Fibroblast of lung (primary cell): ENCODE data around the gene TPP2. TPM values are rescaled to one million over a fixed set of nuclear protein-coding genes. Genes with fewer than 3 reads are reported as not detected.
A peak's percentile ranks its signal among the peaks of the same experiment; 100 is the strongest.

Source experiments
- DNase-seq, 2 donors: peaks; one replicate each; pipeline versions ENCODE4 v3.0.0 to v3.0.0-alpha.2; 2010; ENCODE audit warnings: low read depth in 2 of 2
- H2AFZ ChIP-seq: 2 replicates; pipeline ENCODE4 v1.5.1; 2012; ENCODE audit warnings: low read length, control low read depth, inconsistent platforms
- H3K27ac ChIP-seq: 2 replicates; pipeline ENCODE4 v1.5.1; 2011; ENCODE audit warnings: low read length, control low read depth; ENCODE audit not compliant: insufficient read depth
- H3K27me3 ChIP-seq: 2 replicates; pipeline ENCODE4 v1.5.1; 2011; ENCODE audit warnings: mild to moderate bottlenecking, low read length; ENCODE audit not compliant: control insufficient read depth, insufficient read depth
- H3K36me3 ChIP-seq: 2 replicates; pipeline ENCODE4 v1.5.1; 2011; ENCODE audit warnings: low read length; ENCODE audit not compliant: control insufficient read depth, insufficient read depth
- H3K4me1 ChIP-seq: 2 replicates; pipeline ENCODE4 v1.5.1; 2011; ENCODE audit warnings: low read length; ENCODE audit not compliant: control insufficient read depth, insufficient read depth; ENCODE audit errors: extremely low read depth
- H3K4me2 ChIP-seq: 2 replicates; pipeline ENCODE4 v1.5.1; 2011; ENCODE audit warnings: low read length, control low read depth; ENCODE audit not compliant: insufficient read depth; ENCODE audit errors: extremely low read depth
- H3K4me3 ChIP-seq, 4 experiments: fragments of 200-600 bp in 1 of 4; sonication (generic) in 1 of 4; replicated peaks in 1 of 4; 2 replicates each; pipeline ENCODE4 v1.5.1; 2011 to 2016; ENCODE audit warnings: low read length in 4 of 4, low read depth in 3 of 4, mild to moderate bottlenecking in 3 of 4, control low read depth in 2 of 4, inconsistent platforms in 1 of 4, mixed read lengths in 1 of 4; ENCODE audit not compliant: insufficient read depth in 1 of 4; ENCODE audit errors: control extremely low read depth in 1 of 4
- H3K79me2 ChIP-seq: 2 replicates; pipeline ENCODE4 v1.5.1; 2012; ENCODE audit warnings: mild to moderate bottlenecking, low read length, inconsistent platforms; ENCODE audit not compliant: control insufficient read depth, insufficient read depth
- H3K9ac ChIP-seq: 2 replicates; pipeline ENCODE4 v1.5.1; 2011; ENCODE audit warnings: mild to moderate bottlenecking, low read length, control low read depth; ENCODE audit not compliant: insufficient read depth
- H3K9me3 ChIP-seq: 2 replicates; pipeline ENCODE4 v1.5.1; 2012; ENCODE audit warnings: low read depth, low read length; ENCODE audit not compliant: control insufficient read depth, insufficient read depth
- H4K20me1 ChIP-seq: 2 replicates; pipeline ENCODE4 v1.5.1; 2011; ENCODE audit warnings: low read length; ENCODE audit not compliant: control insufficient read depth, insufficient read depth; ENCODE audit errors: extremely low read depth
- EZH2 ChIP-seq: IDR thresholded peaks from 2 replicates; pipeline ENCODE4 v1.5.1; 2012; ENCODE audit warnings: low read length, control low read depth, mild to moderate bottlenecking; ENCODE audit errors: missing control alignments
- polyA plus RNA-seq, 2 donors: library from polyadenylated mRNA; depleted of rRNA in 1 of 2; stranded (reverse) in 1 of 2; unstranded in 1 of 2; fragments of >200 nt; gene quantifications; 2 replicates each; pipeline ENCODE4 v1.2.1, GENCODE V29; 2011 to 2012; ENCODE audit warnings: missing spikeins in 1 of 2
- total RNA-seq: library from RNA; depleted of rRNA; stranded (reverse); fragments of >200 nt; gene quantifications from 2 replicates; pipeline ENCODE4 v1.2.1, GENCODE V29; 2014
- TF ChIP-seq, protein P1 (sequence below), 2 donors: IDR thresholded peaks in 1 of 2; conservative IDR thresholded peaks in 1 of 2; 1 replicate in 1 of 2; 2 replicates in 1 of 2; pipeline ENCODE4 v1.5.1; 2011 to 2012; ENCODE audit warnings: low read length in 2 of 2, control low read depth in 1 of 2, inconsistent platforms in 1 of 2, low read depth in 1 of 2, mild to moderate bottlenecking in 1 of 2

Gene TPP2
- total and polyA plus RNA-seq, 2 donors (not counting 1 experiment from before 2014, with no cell fraction given): 45.0 to 60.3 TPM

DNA sequence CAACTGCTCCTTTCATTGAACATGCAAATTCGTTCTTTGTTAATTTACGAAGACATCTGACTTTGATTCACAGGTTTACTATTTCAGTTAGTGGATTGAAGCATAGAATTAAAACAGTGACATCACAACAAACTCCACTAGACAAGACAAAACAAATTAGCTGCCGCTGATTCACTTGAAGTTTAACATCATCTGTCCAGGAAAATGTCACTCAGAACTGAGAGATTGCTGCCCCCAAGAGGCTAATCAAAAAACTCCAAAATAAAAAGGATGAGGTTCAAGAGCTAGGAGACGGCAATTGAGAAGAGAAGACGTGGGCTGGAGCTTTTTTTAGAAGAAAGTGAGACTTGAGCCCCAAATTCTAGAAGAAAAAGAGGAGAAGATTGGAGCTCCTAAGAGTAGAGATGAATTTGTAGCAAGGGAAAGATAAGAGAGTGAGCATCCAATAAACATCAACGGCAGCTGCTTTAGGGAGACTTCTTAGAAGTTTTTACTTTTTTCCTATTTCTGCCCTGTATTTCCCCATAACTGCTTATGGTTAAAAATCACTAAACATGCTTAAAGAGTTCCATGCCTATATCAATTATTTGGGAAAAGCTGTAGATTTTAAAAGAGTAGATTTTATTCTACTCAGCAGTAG lies 40.8 kb upstream of the TPP2 start:
- Histone ChIP-seq H3K9me3 (no peaks in the 10 kb centered on the region), H3K27ac (no peak overlapping the region), H3K9ac (no peak overlapping the region), H4K20me1 (no peaks in the 10 kb centered on the region), H3K4me3 (peak overlapping the region in 1 of 4 experiments; percentile 32), H3K4me2 (peak overlapping the region; percentile 30), H3K36me3 (no peaks in the 10 kb centered on the region), H2AFZ (peak overlapping the region; percentile 51), H3K4me1 (no peaks in the 10 kb centered on the region), H3K79me2 (no peaks in the 10 kb centered on the region), H3K27me3 (no peaks in the 10 kb centered on the region)
- DNase-seq: peak; percentile 21 to 56
- no peak for TF ChIP-seq EZH2
- TF ChIP-seq, protein P1, sequence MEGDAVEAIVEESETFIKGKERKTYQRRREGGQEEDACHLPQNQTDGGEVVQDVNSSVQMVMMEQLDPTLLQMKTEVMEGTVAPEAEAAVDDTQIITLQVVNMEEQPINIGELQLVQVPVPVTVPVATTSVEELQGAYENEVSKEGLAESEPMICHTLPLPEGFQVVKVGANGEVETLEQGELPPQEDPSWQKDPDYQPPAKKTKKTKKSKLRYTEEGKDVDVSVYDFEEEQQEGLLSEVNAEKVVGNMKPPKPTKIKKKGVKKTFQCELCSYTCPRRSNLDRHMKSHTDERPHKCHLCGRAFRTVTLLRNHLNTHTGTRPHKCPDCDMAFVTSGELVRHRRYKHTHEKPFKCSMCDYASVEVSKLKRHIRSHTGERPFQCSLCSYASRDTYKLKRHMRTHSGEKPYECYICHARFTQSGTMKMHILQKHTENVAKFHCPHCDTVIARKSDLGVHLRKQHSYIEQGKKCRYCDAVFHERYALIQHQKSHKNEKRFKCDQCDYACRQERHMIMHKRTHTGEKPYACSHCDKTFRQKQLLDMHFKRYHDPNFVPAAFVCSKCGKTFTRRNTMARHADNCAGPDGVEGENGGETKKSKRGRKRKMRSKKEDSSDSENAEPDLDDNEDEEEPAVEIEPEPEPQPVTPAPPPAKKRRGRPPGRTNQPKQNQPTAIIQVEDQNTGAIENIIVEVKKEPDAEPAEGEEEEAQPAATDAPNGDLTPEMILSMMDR (conservative IDR thresholded peaks at IDR 0.05 in 1 of 2, IDR thresholded peaks at IDR 0.05 in 1 of 2; ENCODE audit: low read depth in 1 of 2, low read length in 2 of 2): peak; percentile 46 to 53

DNA sequence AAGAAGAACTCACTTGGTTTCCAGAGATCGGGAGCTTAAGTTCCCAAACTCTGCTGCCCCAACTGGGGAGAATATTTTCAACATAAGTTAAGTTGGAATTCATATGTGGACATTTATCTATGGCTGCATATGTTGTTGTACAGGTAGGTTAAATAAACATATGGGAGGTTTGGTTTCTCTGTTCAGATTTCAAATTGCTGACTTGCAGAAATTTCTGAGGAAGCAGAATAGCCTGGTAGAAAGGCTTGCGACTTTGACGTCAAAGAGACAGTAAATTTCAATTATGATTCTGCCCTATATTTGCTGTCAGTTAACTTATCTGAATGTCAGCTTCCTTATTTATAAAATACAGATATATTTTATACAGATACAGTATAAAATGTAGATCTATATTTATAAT lies 40.0 kb upstream of the TPP2 start:
- no peaks in the 10 kb centered on the region for H3K27me3 ChIP-seq
- peak overlapping the region in 2 of 4 experiments; percentile 15 to 32 for H3K4me3 ChIP-seq
- H3K9ac ChIP-seq: no peak overlapping the region
- peak in 1 of 2 donors; percentile 7 for DNase-seq
- no peaks in the 10 kb centered on the region for H3K36me3 ChIP-seq
- no peak overlapping the region for H2AFZ ChIP-seq
- no peaks in the 10 kb centered on the region for H3K4me1 ChIP-seq
- no peak overlapping the region for H3K27ac ChIP-seq
- H3K79me2 ChIP-seq: no peaks in the 10 kb centered on the region
- TF ChIP-seq, protein P1 (conservative IDR thresholded peaks at IDR 0.05 in 1 of 2, IDR thresholded peaks at IDR 0.05 in 1 of 2; ENCODE audit: low read depth in 1 of 2, low read length in 2 of 2): no peak
- no peak for TF ChIP-seq EZH2
- no peaks in the 10 kb centered on the region for H3K9me3 ChIP-seq
- H4K20me1 ChIP-seq: no peaks in the 10 kb centered on the region
- peak overlapping the region; percentile 30 for H3K4me2 ChIP-seq

DNA sequence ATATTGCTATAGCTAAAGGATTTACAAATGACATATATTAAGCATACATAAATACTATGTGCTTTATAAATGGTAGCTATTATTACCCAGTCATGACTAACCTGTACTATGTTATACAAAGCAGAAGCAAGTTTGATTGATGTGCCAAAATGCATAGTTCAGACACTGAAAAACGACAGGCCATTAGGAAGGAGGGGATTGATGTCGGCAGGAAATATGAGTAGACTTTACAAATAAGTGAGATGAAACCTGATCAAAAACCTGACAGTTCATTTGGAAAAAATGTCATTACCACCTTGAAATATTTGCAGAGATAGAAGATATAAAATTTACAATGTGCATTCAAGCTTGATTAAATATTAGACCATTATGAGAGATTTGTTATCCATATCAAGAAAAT lies 38.8 kb upstream of the TPP2 start:
- H3K4me1 ChIP-seq: no peaks in the 10 kb centered on the region
- no peak overlapping the region for H3K4me3 ChIP-seq
- H3K4me2 ChIP-seq: no peak overlapping the region
- TF ChIP-seq EZH2: no peak
- TF ChIP-seq, protein P1 (conservative IDR thresholded peaks at IDR 0.05 in 1 of 2, IDR thresholded peaks at IDR 0.05 in 1 of 2; ENCODE audit: low read depth in 1 of 2, low read length in 2 of 2): no peak
- no peak overlapping the region for H3K9ac ChIP-seq
- no peak for DNase-seq
- no peaks in the 10 kb centered on the region for H3K27me3 ChIP-seq
- H3K9me3 ChIP-seq: no peaks in the 10 kb centered on the region
- H3K79me2 ChIP-seq: no peaks in the 10 kb centered on the region
- H4K20me1 ChIP-seq: no peaks in the 10 kb centered on the region
- H3K27ac ChIP-seq: no peak overlapping the region
- no peak overlapping the region for H2AFZ ChIP-seq
- H3K36me3 ChIP-seq: no peaks in the 10 kb centered on the region
